PC-9 (cell line): Measurements from ENCODE around the gene EIF4EBP3. TPM values are rescaled to one million over a fixed set of nuclear protein-coding genes. Genes with fewer than 3 reads are reported as not detected.

ENCODE experiments used
- BruUV-seq: library from RNA; stranded (reverse); fragments of 400-500 nt; replicated peaks from 2 replicates; lab custom pipeline; 2021; lab: Mats Ljungman, UMichigan
- CTCF ChIA-PET: fragments of 300-600 bp; sonication (Branson Sonifier 250); formaldehyde crosslinking; loops from one replicate; lab custom pipeline; 2022; ENCODE audit warnings: antibody characterized with exemption; lab: Charles Lee
- POLR2A ChIA-PET: fragments of 300-600 bp; sonication (Branson Sonifier 250); formaldehyde crosslinking; loops from one replicate; lab custom pipeline; 2022; ENCODE audit warnings: antibody characterized with exemption; ENCODE audit not compliant: unreplicated experiment; lab: Charles Lee
- DNase-seq, 2 experiments: peaks; one replicate each; pipeline versions ENCODE4 v3.0.0 to v3.0.0-alpha.2; 2015 to 2022; ENCODE audit warnings: mixed read lengths in 1 of 2
- H2AFZ ChIP-seq: fragments of 200-600 bp; sonication (generic); 2 replicates; pipeline ENCODE4 v1.8.1; 2017; ENCODE audit warnings: antibody characterized with exemption
- H3F3A ChIP-seq: fragments of 200-600 bp; sonication (generic); 2 replicates; pipeline ENCODE4 v1.8.1; 2017; ENCODE audit warnings: antibody characterized with exemption, mild to moderate bottlenecking, low read depth; ENCODE audit not compliant: insufficient read depth
- H3K27ac ChIP-seq: fragments of 200-600 bp; sonication (generic); 2 replicates; pipeline ENCODE4 v1.6.1; 2016; ENCODE audit warnings: mixed run types
- H3K27me3 ChIP-seq: fragments of 200-600 bp; sonication (generic); 2 replicates; pipeline ENCODE4 v1.6.1; 2016; ENCODE audit warnings: low read depth, mixed run types; ENCODE audit not compliant: insufficient read depth
- H3K36me3 ChIP-seq: fragments of 200-600 bp; sonication (generic); 2 replicates; pipeline ENCODE4 v1.6.1; 2016; ENCODE audit warnings: low read depth, mixed run types
- H3K4me1 ChIP-seq: fragments of 200-600 bp; sonication (generic); replicated peaks from 2 replicates; pipeline ENCODE4 v1.6.1; 2016; ENCODE audit warnings: mixed run types; ENCODE audit not compliant: insufficient read depth
- H3K4me2 ChIP-seq: fragments of 200-600 bp; sonication (generic); 2 replicates; pipeline ENCODE4 v1.6.1; 2017; ENCODE audit warnings: mixed run types
- H3K4me3 ChIP-seq: fragments of 200-600 bp; sonication (generic); 2 replicates; pipeline ENCODE4 v1.6.1; 2016; ENCODE audit warnings: mixed run types
- H3K79me2 ChIP-seq: fragments of 200-600 bp; sonication (generic); 2 replicates; pipeline ENCODE4 v1.6.1; 2017; ENCODE audit warnings: low read depth, mixed run types
- H3K9me2 ChIP-seq: fragments of 200-600 bp; sonication (generic); 2 replicates; pipeline ENCODE4 v1.8.1; 2017; ENCODE audit warnings: mild to moderate bottlenecking; ENCODE audit not compliant: insufficient read depth
- H3K9me3 ChIP-seq: fragments of 200-600 bp; sonication (generic); 2 replicates; pipeline ENCODE4 v1.8.1; 2016; ENCODE audit warnings: low read depth; ENCODE audit not compliant: insufficient read depth
- H4K20me1 ChIP-seq: fragments of 200-600 bp; sonication (generic); 2 replicates; pipeline ENCODE4 v1.8.1; 2017; ENCODE audit not compliant: insufficient read depth
- CTCF ChIP-seq: fragments of 200-600 bp; sonication (generic); conservative IDR thresholded peaks from 2 replicates; pipeline ENCODE4 v1.6.1; 2017; ENCODE audit warnings: mixed run types, antibody characterized with exemption, mild to moderate bottlenecking, moderate library complexity
- EZH2 ChIP-seq: fragments of 200-600 bp; sonication (generic); IDR thresholded peaks from 2 replicates; pipeline ENCODE4 v1.8.0; 2017; ENCODE audit warnings: antibody characterized with exemption, low read depth
- intact Hi-C: fragments of 100-400 bp; cut with micrococcal nuclease; formaldehyde crosslinking; loops from one replicate; pipeline ENCODE4 v1.10.0; 2022; ENCODE audit not compliant: unreplicated experiment
- total RNA-seq: library from RNA; stranded (reverse); gene quantifications from 2 replicates; pipeline ENCODE4 v1.2.3, GENCODE V29; 2021

Gene EIF4EBP3
- total RNA-seq, 1 experiment from 2014 or later, result 5.6 TPM

DNA sequence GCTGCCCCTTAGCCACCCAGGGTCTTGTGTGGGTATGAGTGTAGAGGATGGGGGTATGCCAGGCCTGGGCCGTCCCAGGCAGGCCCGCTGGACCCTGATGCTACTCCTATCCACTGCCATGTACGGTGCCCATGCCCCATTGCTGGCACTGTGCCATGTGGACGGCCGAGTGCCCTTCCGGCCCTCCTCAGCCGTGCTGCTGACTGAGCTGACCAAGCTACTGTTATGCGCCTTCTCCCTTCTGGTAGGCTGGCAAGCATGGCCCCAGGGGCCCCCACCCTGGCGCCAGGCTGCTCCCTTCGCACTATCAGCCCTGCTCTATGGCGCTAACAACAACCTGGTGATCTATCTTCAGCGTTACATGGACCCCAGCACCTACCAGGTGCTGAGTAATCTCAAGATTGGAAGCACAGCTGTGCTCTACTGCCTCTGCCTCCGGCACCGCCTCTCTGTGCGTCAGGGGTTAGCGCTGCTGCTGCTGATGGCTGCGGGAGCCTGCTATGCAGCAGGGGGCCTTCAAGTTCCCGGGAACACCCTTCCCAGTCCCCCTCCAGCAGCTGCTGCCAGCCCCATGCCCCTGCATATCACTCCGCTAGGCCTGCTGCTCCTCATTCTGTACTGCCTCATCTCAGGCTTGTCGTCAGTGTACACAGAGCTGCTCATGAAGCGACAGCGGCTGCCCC, 19.8 kb downstream of the EIF4EBP3 start:
- no peaks in the 10 kb centered on the region for H3K36me3 ChIP-seq
- peaks cover 14% of the 10 kb centered on the region for H3K4me1 ChIP-seq
- no peaks in the 10 kb centered on the region for H3K9me2 ChIP-seq
- H3K27me3 ChIP-seq, result no peaks in the 10 kb centered on the region
- H3K9me3 ChIP-seq, result no peaks in the 10 kb centered on the region
- no peak overlapping the region for H3K4me2 ChIP-seq
- no peak for TF ChIP-seq CTCF
- TF ChIP-seq EZH2, result no peak
- ChIA-PET POLR2A (no interaction called here), CTCF (no interaction called here)
- H3K4me3 ChIP-seq, result no peak overlapping the region
- H4K20me1 ChIP-seq, result no peaks in the 10 kb centered on the region
- no peak overlapping the region for H3K27ac ChIP-seq
- H3K79me2 ChIP-seq, result peaks cover 21% of the 10 kb centered on the region
- no peaks in the 10 kb centered on the region for H3F3A ChIP-seq
- intact Hi-C loops, result no loop called here
- BruUV-seq, result no TSS peak
- DNase-seq, result no peak
- no peak overlapping the region for H2AFZ ChIP-seq

DNA sequence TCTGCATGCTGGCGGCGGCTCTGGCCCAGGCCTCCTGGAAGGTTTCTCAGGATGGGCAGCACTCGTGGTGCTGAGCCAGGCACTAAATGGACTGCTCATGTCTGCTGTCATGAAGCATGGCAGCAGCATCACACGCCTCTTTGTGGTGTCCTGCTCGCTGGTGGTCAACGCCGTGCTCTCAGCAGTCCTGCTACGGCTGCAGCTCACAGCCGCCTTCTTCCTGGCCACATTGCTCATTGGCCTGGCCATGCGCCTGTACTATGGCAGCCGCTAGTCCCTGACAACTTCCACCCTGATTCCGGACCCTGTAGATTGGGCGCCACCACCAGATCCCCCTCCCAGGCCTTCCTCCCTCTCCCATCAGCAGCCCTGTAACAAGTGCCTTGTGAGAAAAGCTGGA, 20.4 kb downstream of the EIF4EBP3 start:
- CTCF ChIA-PET, result no interaction called here
- no TSS peak for BruUV-seq
- intact Hi-C loops, result no loop called here

GRCh38 chr5:140568443-140569063, 21.1 kb downstream of the EIF4EBP3 start:
- no peaks in the 10 kb centered on the region for H3K36me3 ChIP-seq
- intact Hi-C loops, result no loop called here
- no peak overlapping the region for H2AFZ ChIP-seq
- no peaks in the 10 kb centered on the region for H3K9me3 ChIP-seq
- H3K79me2 ChIP-seq, result peaks cover 21% of the 10 kb centered on the region
- no peak overlapping the region for H3K4me3 ChIP-seq
- no peak for DNase-seq
- no peaks in the 10 kb centered on the region for H3K9me2 ChIP-seq
- BruUV-seq, result no TSS peak
- TF ChIP-seq EZH2 (no peak), CTCF (no peak)
- H3K4me1 ChIP-seq, result peaks cover 12% of the 10 kb centered on the region
- no peaks in the 10 kb centered on the region for H3K27me3 ChIP-seq
- H3K4me2 ChIP-seq, result no peak overlapping the region
- no peaks in the 10 kb centered on the region for H4K20me1 ChIP-seq
- ChIA-PET CTCF (no interaction called here), POLR2A (interaction anchor here (0.5 kb wide), 1 partner anchor 128 kb away, joined by 3 read pairs; no protein-coding TSS in a partner anchor)
- H3K27ac ChIP-seq, result no peak overlapping the region
- no peaks in the 10 kb centered on the region for H3F3A ChIP-seq

More for the DNA sequence above, 20.4 kb downstream of the EIF4EBP3 start:
- Histone ChIP-seq H3K9me3 (no peaks in the 10 kb centered on the region), H2AFZ (no peak overlapping the region), H3K9me2 (no peaks in the 10 kb centered on the region), H3K27ac (no peak overlapping the region), H3K79me2 (peaks cover 21% of the 10 kb centered on the region), H3K4me3 (no peak overlapping the region), H3K36me3 (no peaks in the 10 kb centered on the region), H3K4me2 (no peak overlapping the region), H3K4me1 (peaks cover 14% of the 10 kb centered on the region), H3F3A (no peaks in the 10 kb centered on the region), H4K20me1 (no peaks in the 10 kb centered on the region), H3K27me3 (no peaks in the 10 kb centered on the region)
- TF ChIP-seq CTCF (no peak), EZH2 (no peak)
- no peak for DNase-seq
- POLR2A ChIA-PET, result no interaction called here
